SK-N-MC (cell line): ENCODE results near the gene MYL10.

Experiments
- EZH2 ChIP-seq: fragments of 200-600 bp; sonication (generic); IDR thresholded peaks from one replicate; pipeline ENCODE4 v1.6.1; 2017; ENCODE audit warnings: antibody characterized with exemption
- POLR2AphosphoS5 ChIP-seq: IDR thresholded peaks from 2 replicates; pipeline ENCODE4 v1.6.1; 2012; ENCODE audit warnings: mild to moderate bottlenecking, low read depth, low read length, borderline replicate concordance

DNA sequence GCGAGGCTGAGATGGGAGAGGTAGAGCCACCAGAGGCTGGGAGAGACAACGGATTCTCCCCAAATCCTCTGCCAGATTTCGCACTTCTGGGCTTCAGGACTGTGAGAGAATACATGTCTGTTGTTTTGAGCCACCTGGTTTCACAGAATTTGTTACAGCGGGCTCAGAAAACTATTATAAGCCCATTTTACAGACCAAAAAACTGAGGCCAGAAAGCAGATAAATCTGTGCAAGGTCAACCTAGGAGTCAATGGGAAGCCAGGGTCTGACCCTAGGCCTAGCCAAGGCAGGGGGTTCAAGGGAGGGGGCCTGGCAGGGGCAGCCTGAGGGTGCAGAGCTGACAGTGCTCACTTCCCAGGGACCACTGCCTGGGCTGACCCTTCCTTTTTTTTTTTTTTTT, 8.7 kb downstream of the MYL10 start:
- TF ChIP-seq POLR2AphosphoS5 (no peak), EZH2 (no peak)
